GM21447 (cell line): ENCODE results near the gene NUP98.

Experiments used
- ATAC-seq: cut with Tn5 transposase; IDR thresholded peaks from one replicate; pipeline ENCODE4 v1.9.1; 2021; ENCODE audit not compliant: unreplicated experiment

Gene NUP98

GRCh38 chr11:3797329-3798090 lies at the start of gene NUP98:
Gene NUP98, minus strand, starts transcription at chr11:3797554. Its CDS starts 15,437 bp downstream, at chr11:3782117.
- ATAC-seq, result peak; percentile 89

- no peak for ATAC-seq
Observed at GRCh38 chr11:3845670-3846069, 48.3 kb upstream of the NUP98 start.

- no peak for ATAC-seq
Observed at GRCh38 chr11:3845246-3845645, 47.9 kb upstream of the NUP98 start.

GRCh38 chr11:3843326-3843725 lies 46.0 kb upstream of the NUP98 start:
- ATAC-seq, result no peak

GRCh38 chr11:3841426-3842350 lies 44.3 kb upstream of the NUP98 start:
- ATAC-seq, result peak; percentile 44

- ATAC-seq, result peak; percentile 43
Observed at GRCh38 chr11:3840870-3841425, 43.6 kb upstream of the NUP98 start, which contains the start of gene RHOG. Gene RHOG, minus strand, starts transcription at chr11:3840959. Its CDS starts 12,821 bp downstream, at chr11:3828138.

DNA sequence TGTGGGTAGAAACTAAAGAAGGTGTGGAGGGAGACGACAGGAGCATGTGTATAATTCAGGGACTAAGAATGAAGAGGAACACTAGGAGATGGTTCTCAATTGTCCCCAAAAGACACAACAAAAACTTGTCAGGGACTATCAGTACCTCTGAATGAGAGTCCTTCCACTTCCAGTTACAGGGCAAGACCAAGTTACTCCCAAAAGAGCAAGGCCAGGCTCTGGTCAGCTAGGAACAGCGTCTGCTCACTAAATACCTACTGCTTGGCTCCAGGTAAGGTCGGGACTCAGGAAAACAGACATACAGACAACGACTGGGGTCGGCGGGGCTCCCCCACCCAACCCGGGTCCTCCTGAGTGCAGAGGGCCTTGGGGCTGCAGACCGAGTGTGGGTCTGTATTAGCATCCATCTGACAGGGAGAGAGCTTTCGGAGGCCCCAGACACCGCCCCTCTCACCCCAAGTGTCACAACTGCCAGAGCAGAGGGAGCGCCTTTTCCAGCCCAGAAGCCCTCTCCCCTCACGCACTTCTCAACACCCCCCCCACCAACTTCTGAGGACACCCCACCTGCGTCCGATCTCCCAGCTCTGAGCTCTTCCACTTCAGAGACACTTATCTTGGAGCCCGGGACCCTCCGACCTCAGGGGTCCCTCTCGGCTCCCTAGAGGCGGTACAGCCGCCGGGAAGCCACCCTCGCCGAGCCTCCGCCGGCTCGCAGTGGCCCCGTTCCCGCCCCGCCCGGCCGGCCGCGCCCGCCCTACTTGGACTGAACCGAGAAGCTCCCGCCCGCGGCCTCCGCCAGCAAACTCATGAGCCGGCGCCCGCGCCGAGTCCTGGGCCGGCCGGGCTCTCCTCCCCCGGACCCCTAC lies 42.9 kb upstream of the NUP98 start:
- ATAC-seq, result no peak

DNA sequence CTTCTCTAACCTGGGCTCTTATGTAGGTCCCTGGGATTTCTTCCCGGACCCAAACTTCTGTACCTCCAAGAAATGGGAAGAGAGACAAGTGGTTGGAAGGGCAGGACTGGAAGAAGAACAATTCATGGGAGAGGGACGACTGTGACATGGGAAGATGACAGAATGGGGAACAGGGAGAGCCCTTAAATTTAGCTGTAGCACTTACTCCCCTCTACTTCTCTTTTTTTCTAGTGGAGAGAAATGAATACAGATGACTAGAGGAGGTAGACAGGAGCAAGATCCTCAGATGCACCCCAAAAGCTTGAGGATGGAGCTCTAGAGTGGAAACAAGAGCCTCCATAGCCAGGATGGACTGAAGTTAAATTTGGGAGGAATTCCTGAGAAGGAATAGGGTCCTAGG lies 41.1 kb upstream of the NUP98 start:
- ATAC-seq, result no peak

DNA sequence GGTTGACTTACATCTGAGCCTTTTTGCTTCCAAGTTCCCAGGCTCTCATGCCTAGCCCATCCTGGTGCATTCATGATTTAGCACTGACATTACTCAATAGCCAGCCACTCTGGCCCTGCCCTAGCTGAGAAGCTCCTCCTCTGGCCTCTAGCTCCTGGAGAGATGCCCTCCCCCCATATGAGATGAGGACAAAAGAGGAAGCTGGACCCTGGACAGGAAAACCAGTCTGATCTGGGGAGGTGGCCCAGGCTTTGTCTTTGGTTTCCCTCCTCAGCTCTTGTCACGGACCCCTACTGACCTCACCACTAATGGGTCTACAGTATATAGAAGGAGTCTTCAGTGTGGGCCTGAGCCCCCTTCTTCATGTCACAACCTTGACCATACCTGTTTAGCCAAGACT lies 40.4 kb upstream of the NUP98 start:
- ATAC-seq, result no peak

DNA sequence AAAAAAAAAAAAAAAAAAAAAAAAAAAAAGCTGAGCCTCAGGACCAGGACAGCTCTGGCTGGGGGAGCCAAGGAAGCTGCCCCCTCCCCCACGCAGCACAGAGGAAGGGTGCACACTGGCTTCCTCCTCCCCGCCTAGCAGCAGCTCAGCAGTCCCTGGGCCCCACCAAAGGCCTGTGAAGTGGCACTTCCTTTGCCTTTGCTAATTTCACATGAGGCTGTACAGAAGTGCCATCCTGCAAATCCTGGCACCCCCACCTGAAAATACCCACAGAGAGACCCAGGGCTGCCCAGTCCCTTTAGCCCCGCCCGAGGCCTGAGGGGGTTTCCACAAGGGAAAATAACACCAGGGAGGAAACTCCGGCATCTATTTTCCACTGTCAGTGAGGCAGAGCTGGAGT lies 39.5 kb upstream of the NUP98 start:
- ATAC-seq, result no peak

- no peak for ATAC-seq
Observed at GRCh38 chr11:3835751-3836150, 38.4 kb upstream of the NUP98 start.

DNA sequence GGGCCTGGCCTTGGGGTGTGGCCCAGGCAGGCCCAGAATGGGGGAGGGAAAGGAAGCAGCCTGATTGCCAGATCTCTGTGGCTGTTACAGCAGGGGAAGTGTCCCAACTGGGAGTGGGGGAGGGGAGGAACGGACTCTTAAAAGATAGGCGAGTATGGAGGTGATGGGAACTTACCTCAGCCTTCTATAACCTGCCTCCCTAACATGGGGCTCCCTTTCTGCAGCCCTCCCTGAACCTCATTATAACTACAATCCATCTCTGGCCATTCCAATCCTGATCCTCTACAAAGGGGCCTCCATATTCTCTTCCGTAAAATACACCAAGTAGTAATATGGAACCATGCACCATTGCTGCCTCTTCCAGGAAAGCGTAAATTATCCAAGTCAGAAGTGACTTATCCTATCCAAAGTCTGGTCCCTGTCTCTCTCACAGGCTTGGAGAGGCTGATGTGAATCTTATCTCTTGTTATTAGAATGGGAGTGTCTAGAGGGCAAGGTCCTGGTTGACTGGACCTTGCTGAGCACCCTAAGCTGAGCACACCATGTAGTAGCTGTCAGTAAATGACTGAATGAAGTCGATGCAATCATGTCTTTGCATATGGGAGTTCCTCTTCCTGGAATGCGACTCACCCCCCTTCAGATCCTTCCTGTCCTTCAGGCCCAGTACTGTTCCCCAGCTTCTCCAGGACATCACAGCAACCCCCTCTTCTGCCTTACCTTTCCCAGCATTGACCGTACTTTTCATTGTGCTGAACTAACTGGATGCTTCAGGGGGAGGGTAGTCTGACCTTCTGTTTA lies 37.5 kb upstream of the NUP98 start:
- no peak for ATAC-seq

- no peak for ATAC-seq
Observed at GRCh38 chr11:3834349-3834663, 37.0 kb upstream of the NUP98 start.

DNA sequence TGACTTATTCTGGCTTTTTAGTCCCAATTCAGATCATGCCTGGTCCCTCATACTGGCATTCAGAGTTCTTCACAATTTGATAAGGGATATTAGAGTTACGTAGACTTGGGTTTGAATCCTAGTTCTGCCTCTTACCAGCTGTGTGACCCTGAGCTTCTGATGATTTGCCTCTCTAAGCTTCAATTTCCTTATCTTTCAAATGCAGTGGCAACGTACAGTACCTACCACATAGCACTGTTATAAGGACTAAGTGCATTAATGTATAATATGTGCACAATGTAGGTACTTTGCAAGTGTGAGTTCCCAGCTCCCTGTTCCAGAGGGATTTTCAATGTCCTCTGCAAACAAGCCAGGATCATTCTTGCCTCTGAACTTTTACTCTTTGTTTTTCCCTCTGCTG lies 36.1 kb upstream of the NUP98 start:
- ATAC-seq, result no peak

DNA sequence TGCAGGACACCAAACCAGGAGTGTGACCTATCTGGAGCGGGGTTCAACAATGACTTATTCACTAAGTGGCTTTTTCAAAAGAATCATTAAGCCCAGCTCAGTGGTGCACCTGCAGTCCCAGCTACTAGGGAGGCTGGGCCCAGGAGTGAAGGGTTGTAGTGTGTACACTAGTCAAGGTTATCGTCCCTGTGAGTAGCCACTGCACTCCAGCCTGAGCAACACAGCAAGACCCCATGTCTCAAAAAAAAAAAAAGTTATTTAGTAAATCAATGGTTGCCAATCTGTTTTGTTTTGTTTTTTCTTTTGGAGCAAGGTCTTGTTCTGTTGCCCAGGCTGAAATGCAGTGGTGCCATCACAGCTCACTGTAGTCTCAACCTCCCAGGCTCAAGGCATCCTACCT lies 35.5 kb upstream of the NUP98 start:
- ATAC-seq, result no peak

DNA sequence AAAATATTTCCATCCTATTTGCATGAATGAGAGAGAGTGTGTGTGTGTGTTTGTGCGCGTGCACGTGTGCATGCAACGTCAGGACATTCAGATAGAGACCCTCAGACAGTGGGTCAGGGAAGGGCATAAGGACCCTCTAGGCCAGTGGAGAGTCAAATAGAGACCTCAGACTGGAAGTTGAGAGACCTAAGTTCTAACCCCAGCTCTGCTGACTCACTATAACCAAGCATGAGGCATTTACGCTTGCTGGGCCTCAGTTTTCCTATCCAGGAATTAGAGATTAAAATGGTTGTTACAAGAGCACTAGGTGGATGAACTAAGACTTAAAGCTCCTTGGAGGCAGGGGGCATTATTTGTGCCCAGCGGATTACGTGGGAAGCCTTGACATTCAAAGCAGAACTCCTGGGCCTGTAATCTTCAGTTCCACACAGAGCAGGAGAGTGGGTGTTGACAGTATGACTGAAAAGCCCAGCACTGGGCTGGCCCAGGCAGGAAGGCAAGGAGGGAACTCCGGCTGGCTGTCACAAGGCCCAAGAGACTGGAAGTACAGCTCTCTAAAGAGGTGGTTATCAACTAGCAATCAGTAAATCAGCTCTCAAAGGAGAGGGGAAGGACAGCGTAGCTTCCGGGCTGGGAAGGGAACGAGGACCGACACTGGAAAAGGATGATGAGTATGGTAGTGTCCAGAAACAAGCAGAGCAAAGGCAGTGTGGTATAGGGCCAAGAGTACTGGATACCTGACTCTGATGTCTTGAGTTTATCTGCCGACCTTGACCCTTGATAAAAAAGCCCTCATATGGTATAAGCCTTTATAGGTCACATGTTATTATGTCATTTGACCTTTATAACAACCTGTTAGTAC lies 34.3 kb upstream of the NUP98 start:
- ATAC-seq, result no peak

GRCh38 chr11:3830730-3831129 lies 33.4 kb upstream of the NUP98 start:
- ATAC-seq, result no peak

DNA sequence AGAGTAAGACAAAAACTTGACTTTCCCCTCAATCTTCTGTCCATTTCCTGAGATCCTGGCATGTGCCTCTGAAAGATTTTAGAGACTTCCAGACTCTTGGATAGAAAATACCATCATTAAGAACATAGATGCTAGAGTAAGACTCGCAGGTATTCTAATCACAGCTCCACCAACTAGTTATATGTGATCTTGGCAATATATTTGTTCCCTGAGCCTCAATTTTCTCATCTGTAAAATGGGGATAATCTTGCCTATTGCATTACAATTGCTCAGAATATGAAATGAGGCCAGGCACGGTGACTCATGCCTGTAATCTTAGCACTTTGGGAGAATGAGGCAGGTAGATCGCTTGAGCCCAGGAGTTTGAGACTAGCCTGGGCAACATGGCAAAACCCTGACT lies 32.7 kb upstream of the NUP98 start:
- ATAC-seq, result no peak
